SK-N-SH (cell line): Measurements from ENCODE around the gene MTCH1.
"Not testable (repeated sequence)": the region's sequence is repeated elsewhere in the genome, so short reads cannot be mapped to it uniquely, and the experiment has no call there.

ENCODE experiments used
- EP300 ChIP-seq, 2 experiments: IDR thresholded peaks; 2 replicates each; pipeline versions ENCODE4 v1.4.0 to v1.6.1; 2012; ENCODE audit warnings: borderline replicate concordance in 1 of 2, low read depth in 1 of 2, low read length in 1 of 2
- EZH2phosphoT487 ChIP-seq: fragments of 200-600 bp; sonication (generic); IDR thresholded peaks from 2 replicates; pipeline ENCODE4 v1.6.1; 2017; ENCODE audit warnings: low read depth, mixed run types, mild to moderate bottlenecking, antibody characterized with exemption, moderate library complexity, borderline replicate concordance
- MXI1 ChIP-seq: IDR thresholded peaks from 2 replicates; pipeline ENCODE4 v1.6.1; 2012; ENCODE audit warnings: mild to moderate bottlenecking, low read depth, low read length, improper control_type of control experiment
- POLR2AphosphoS5 ChIP-seq: IDR thresholded peaks from 2 replicates; pipeline ENCODE4 v1.6.1; 2012; ENCODE audit warnings: low read depth, low read length
- SIN3A ChIP-seq: IDR thresholded peaks from 2 replicates; pipeline ENCODE4 v1.6.1; 2012; ENCODE audit warnings: low read depth, mild to moderate bottlenecking, low read length, moderate library complexity, borderline replicate concordance
- TF ChIP-seq, protein P1 (sequence below): fragments of 200-600 bp; sonication (generic); IDR thresholded peaks from 2 replicates; pipeline ENCODE4 v1.6.1; 2017; ENCODE audit warnings: antibody characterized with exemption, mild to moderate bottlenecking, moderate library complexity

DNA sequence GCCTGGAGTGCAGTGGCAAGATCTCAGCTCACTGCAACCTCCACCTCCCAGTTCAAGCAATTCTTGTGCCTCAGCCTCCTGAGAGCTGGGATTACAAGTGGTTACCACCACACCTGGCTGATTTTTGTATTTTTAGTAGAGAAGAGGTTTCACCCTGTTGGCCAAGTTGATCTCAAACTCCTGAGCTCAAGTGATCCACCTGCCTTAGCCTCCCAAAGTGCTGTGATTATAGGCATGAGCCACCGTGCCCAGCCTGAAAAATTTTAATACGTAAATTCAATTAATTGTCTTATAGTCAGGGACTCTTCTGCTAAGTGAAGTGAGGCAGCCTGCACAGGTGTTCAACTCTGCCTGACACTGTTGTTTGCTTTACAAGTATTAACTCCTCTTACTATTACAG is 4.4 kb upstream of the MTCH1 start:
- not testable (repeated sequence) for TF ChIP-seq EZH2phosphoT487; POLR2AphosphoS5; EP300 (IDR thresholded peaks at IDR 0.05; ENCODE audit: borderline replicate concordance in 1 of 2, low read depth in 1 of 2, low read length in 1 of 2); MXI1; SIN3A
- TF ChIP-seq, protein P1, sequence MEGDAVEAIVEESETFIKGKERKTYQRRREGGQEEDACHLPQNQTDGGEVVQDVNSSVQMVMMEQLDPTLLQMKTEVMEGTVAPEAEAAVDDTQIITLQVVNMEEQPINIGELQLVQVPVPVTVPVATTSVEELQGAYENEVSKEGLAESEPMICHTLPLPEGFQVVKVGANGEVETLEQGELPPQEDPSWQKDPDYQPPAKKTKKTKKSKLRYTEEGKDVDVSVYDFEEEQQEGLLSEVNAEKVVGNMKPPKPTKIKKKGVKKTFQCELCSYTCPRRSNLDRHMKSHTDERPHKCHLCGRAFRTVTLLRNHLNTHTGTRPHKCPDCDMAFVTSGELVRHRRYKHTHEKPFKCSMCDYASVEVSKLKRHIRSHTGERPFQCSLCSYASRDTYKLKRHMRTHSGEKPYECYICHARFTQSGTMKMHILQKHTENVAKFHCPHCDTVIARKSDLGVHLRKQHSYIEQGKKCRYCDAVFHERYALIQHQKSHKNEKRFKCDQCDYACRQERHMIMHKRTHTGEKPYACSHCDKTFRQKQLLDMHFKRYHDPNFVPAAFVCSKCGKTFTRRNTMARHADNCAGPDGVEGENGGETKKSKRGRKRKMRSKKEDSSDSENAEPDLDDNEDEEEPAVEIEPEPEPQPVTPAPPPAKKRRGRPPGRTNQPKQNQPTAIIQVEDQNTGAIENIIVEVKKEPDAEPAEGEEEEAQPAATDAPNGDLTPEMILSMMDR: not testable (repeated sequence)
